Liver (tissue), 2 donors: Measurements from ENCODE around the gene PUS10.

Experiments used
- CTCF ChIP-seq: fragments of 150-350 bp; IDR thresholded peaks from 2 replicates; pipeline ENCODE4 v1.5.1; 2017; ENCODE audit warnings: improper control_type of control experiment, low read depth, low read length; ENCODE audit not compliant: missing input control
- MAX ChIP-seq: IDR thresholded peaks from 2 replicates; pipeline ENCODE4 v1.6.1; 2016; ENCODE audit warnings: antibody characterized with exemption
- REST ChIP-seq: IDR thresholded peaks from 2 replicates; pipeline ENCODE4 v1.6.1; 2016; ENCODE audit warnings: antibody characterized with exemption, mild to moderate bottlenecking
- ZBTB33 ChIP-seq: IDR thresholded peaks from 2 replicates; pipeline ENCODE4 v1.6.1; 2016; ENCODE audit warnings: antibody characterized with exemption
- donor health status: healthy.

- no peak for TF ChIP-seq CTCF
- TF ChIP-seq REST = no peak
- no peak for TF ChIP-seq ZBTB33
- no peak for TF ChIP-seq MAX
Observed at GRCh38 chr2:60925994-60926740, 91.9 kb downstream of the PUS10 start.
